Islet precursor cell (in vitro differentiated cells): ENCODE results near the gene SASH1.
A peak's percentile ranks its signal among the peaks of the same experiment; 100 is the strongest.

ENCODE experiments used
- DNase-seq: peaks from one replicate; pipeline ENCODE4 v3.0.0-alpha.2; 2018

SASH1 gene

GRCh38 chr6:148598724-148599123 is 256.1 kb downstream of the SASH1 start:
- no peak for DNase-seq

DNA sequence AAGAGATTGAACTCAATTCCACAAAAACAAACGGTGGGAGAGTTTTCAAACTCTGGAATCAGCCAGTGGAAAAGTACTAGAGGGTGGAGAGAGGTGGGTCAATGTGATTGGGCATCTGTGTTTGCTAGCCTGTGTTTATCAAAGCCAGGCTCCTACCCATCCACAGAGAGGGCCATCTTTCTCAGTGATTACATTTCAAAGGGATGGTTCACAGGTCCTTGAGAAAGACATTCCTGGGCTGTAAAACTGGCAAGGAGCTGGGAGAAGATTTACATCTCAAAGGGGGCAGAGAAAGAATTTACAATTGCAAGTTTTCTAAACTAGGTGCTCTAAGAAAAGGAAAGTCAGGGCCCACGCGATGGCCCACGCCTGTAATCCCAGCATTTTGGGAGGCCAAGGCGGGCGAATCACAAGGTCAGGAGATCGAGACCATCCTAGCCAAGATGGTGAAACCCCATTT is 257.4 kb downstream of the SASH1 start:
- DNase-seq = peak; percentile 65
